OCI-LY3 (cell line): ENCODE data around the gene LRRTM3.
A peak's percentile ranks its signal among the peaks of the same experiment; 100 is the strongest.

Experiments
- H2AFZ ChIP-seq: fragments of 200-600, 300-600 bp; shearing (Covaris generic); 2 replicates; pipeline ENCODE4 v1.6.0; 2014; ENCODE audit warnings: antibody characterized with exemption, low read depth, low read length
- H3K27ac ChIP-seq: fragments of 200-600, 300-600 bp; sonication (generic); 2 replicates; pipeline ENCODE4 v1.5.1; 2014; ENCODE audit warnings: mild to moderate bottlenecking, low read length, moderate library complexity, mixed read lengths
- H3K27me3 ChIP-seq: fragments of 200-600, 300-600 bp; sonication (generic); 2 replicates; pipeline ENCODE4 v1.6.1; 2014; ENCODE audit warnings: low read depth, low read length, mixed read lengths
- H3K36me3 ChIP-seq: fragments of 200-600, 300-600 bp; sonication (generic); replicated peaks from 2 replicates; pipeline ENCODE3; 2014; ENCODE audit warnings: low read depth, low read length, mixed read lengths
- H3K4me1 ChIP-seq: fragments of 300-600, 200-600 bp; sonication (generic); 2 replicates; pipeline ENCODE4 v1.6.1; 2014; ENCODE audit warnings: low read length, mixed read lengths
- H3K4me2 ChIP-seq: fragments of 200-600, 300-600 bp; sonication (generic); 2 replicates; pipeline ENCODE4 v1.6.1; 2014; ENCODE audit warnings: low read length, mixed read lengths
- H3K4me3 ChIP-seq: fragments of 300-600, 200-600 bp; sonication (generic); 2 replicates; pipeline ENCODE4 v1.5.1; 2014; ENCODE audit warnings: antibody characterized with exemption, mild to moderate bottlenecking, low read length, moderate library complexity
- H3K79me2 ChIP-seq: fragments of 300-600, 200-600 bp; shearing (Covaris generic); 2 replicates; pipeline ENCODE4 v1.6.1; 2014; ENCODE audit warnings: mild to moderate bottlenecking, low read length, mixed read lengths
- H3K9ac ChIP-seq: fragments of 300-600, 200-600 bp; shearing (Covaris generic); 2 replicates; pipeline ENCODE4 v1.6.0; 2014; ENCODE audit warnings: mild to moderate bottlenecking, low read length, moderate library complexity
- H3K9me3 ChIP-seq: fragments of 200-600, 300-600 bp; shearing (Covaris generic); 2 replicates; pipeline ENCODE4 v1.6.1; 2014; ENCODE audit warnings: low read length, mixed read lengths; ENCODE audit not compliant: insufficient read depth
- H4K20me1 ChIP-seq: fragments of 200-600, 300-600 bp; sonication (generic); 2 replicates; pipeline ENCODE4 v1.6.1; 2016; ENCODE audit warnings: low read length, mixed read lengths; ENCODE audit not compliant: insufficient read depth
- CTCF ChIP-seq: fragments of 200-600, 300-600 bp; sonication (generic); IDR thresholded peaks from 2 replicates; pipeline ENCODE4 v1.5.1; 2014; ENCODE audit warnings: antibody characterized with exemption, low read length, low read depth
- EZH2phosphoT487 ChIP-seq: fragments of 200-600 bp; shearing (Covaris generic); IDR thresholded peaks from 2 replicates; pipeline ENCODE4 v1.6.1; 2018; ENCODE audit warnings: antibody characterized with exemption, mixed run types, low read depth

Gene LRRTM3

DNA sequence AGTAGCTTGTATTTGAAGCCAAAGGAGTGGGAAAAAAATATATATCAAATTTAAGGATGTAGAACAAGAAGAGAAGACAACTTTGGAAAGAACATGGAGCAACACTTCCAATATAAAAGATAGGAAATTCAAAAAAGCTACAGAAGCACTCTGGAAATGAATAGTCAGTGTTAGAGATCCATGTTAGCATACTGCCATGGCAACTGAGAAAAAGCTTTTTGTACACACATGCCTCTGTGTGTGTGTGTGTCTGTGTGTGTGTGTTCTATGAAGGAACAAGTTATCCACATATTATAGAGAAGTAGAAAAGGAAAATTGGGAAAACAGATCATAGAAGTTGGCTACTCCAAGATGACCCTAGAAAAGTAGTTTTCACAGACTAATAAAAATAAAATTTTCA, 96.3 kb downstream of the LRRTM3 start:
- H3K9me3 ChIP-seq, result no peaks in the 10 kb centered on the region
- H3K4me3 ChIP-seq, result no peak overlapping the region
- no peaks in the 10 kb centered on the region for H3K27me3 ChIP-seq
- no peaks in the 10 kb centered on the region for H3K79me2 ChIP-seq
- H3K9ac ChIP-seq, result no peak overlapping the region
- no peak overlapping the region for H3K27ac ChIP-seq
- H2AFZ ChIP-seq, result no peak overlapping the region
- H3K4me2 ChIP-seq, result no peak overlapping the region
- H3K36me3 ChIP-seq, result no peaks in the 10 kb centered on the region
- TF ChIP-seq CTCF (no peak), EZH2phosphoT487 (no peak)
- H4K20me1 ChIP-seq, result no peaks in the 10 kb centered on the region
- no peaks in the 10 kb centered on the region for H3K4me1 ChIP-seq

- Histone ChIP-seq H3K27me3 (no peaks in the 10 kb centered on the region), H3K79me2 (no peaks in the 10 kb centered on the region), H2AFZ (no peak overlapping the region), H4K20me1 (no peaks in the 10 kb centered on the region), H3K9ac (no peak overlapping the region), H3K4me2 (no peak overlapping the region), H3K9me3 (no peaks in the 10 kb centered on the region), H3K36me3 (no peaks in the 10 kb centered on the region), H3K4me3 (no peak overlapping the region), H3K4me1 (peaks cover 8% of the 10 kb centered on the region), H3K27ac (no peak overlapping the region)
- no peak for TF ChIP-seq CTCF
- no peak for TF ChIP-seq EZH2phosphoT487
These were observed 108.0 kb downstream of the LRRTM3 start for GRCh38 chr10:67033878-67034277.

GRCh38 chr10:67036808-67037207, 111.0 kb downstream of the LRRTM3 start:
- TF ChIP-seq CTCF, result no peak
- no peak for TF ChIP-seq EZH2phosphoT487
- Histone ChIP-seq H3K79me2 (no peaks in the 10 kb centered on the region), H3K4me2 (peak overlapping the region; percentile 22; the same call in 1 of the 2 replicates), H4K20me1 (no peaks in the 10 kb centered on the region), H3K9me3 (no peaks in the 10 kb centered on the region), H3K4me1 (peaks cover 8% of the 10 kb centered on the region), H3K4me3 (no peak overlapping the region), H3K9ac (no peak overlapping the region), H3K27ac (no peak overlapping the region), H3K27me3 (no peaks in the 10 kb centered on the region), H2AFZ (no peak overlapping the region), H3K36me3 (no peaks in the 10 kb centered on the region)

GRCh38 chr10:67043041-67043440, 117.2 kb downstream of the LRRTM3 start:
- Histone ChIP-seq H3K9ac (no peak overlapping the region), H2AFZ (no peak overlapping the region), H3K27me3 (no peaks in the 10 kb centered on the region), H3K79me2 (no peaks in the 10 kb centered on the region), H3K27ac (no peak overlapping the region), H4K20me1 (no peaks in the 10 kb centered on the region), H3K4me2 (no peak overlapping the region), H3K36me3 (no peaks in the 10 kb centered on the region), H3K9me3 (no peaks in the 10 kb centered on the region), H3K4me3 (no peak overlapping the region), H3K4me1 (no peaks in the 10 kb centered on the region)
- TF ChIP-seq EZH2phosphoT487 (no peak), CTCF (no peak)
